HepG2 (cell line): Measurements from ENCODE around the gene RCAN2. TPM values are rescaled to one million over a fixed set of nuclear protein-coding genes. Genes with fewer than 3 reads are reported as not detected.
"Not testable (repeated sequence)": the region's sequence is repeated elsewhere in the genome, so short reads cannot be mapped to it uniquely, and the experiment has no call there.

Source experiments
- ATAC-seq: fragments of 200-7000 bp; cut with Tn5 transposase; 3 replicates; pipeline ENCODE4 v1.9.1; 2020; ENCODE audit warnings: mild to moderate bottlenecking, moderate library complexity
- BruUV-seq: library from RNA; stranded (reverse); fragments of 400-500 nt; replicated peaks from 2 replicates; lab custom pipeline; 2021; lab: Mats Ljungman, UMichigan
- CTCF ChIA-PET: fragments of 300-600 bp; formaldehyde crosslinking; extraction: SDS; loops from one replicate; lab custom pipeline; 2021; ENCODE audit warnings: low total read pairs, inconsistent platforms, low intra/inter-chr PET ratio; lab: Yijun Ruan, JAX
- POLR2A ChIA-PET: fragments of 350-600 bp; sonication (Branson Sonifier 250); formaldehyde crosslinking; loops from one replicate; lab custom pipeline; 2020; ENCODE audit warnings: antibody characterized with exemption, inconsistent platforms; lab: Yijun Ruan, JAX
- DNase-seq: peaks from one replicate; pipeline ENCODE4 v3.0.0-alpha.2; 2015; ENCODE audit warnings: low spot score
- FAIRE-seq: peaks from 3 replicates; lab custom pipeline; 2011; peaks lifted over from hg19 to GRCh38; lab: Jason Lieb, UNC
- H2AFZ ChIP-seq: one replicate; pipeline ENCODE4 v1.6.1; 2011; ENCODE audit warnings: low read length, inconsistent platforms
- H3K27ac ChIP-seq: fragments of 300-600 bp; 3 replicates; pipeline ENCODE4 v1.8.0; 2011; ENCODE audit warnings: mixed run types, mild to moderate bottlenecking, mixed read lengths, low read length, inconsistent platforms; ENCODE audit not compliant: insufficient read depth; ENCODE audit errors: extremely low read length
- H3K27me3 ChIP-seq, 2 experiments: fragments of 200-600 bp in 1 of 2; 2 replicates in 1 of 2; 3 replicates in 1 of 2; pipeline versions ENCODE4 v1.6.0 to v1.8.0; 2011; ENCODE audit warnings: low read length in 2 of 2, mild to moderate bottlenecking in 2 of 2, moderate library complexity in 2 of 2, inconsistent platforms in 1 of 2; ENCODE audit not compliant: insufficient read depth in 2 of 2, control insufficient read depth in 1 of 2
- H3K36me3 ChIP-seq, 2 experiments: fragments of 200-600 bp in 1 of 2; replicated peaks in 1 of 2; 2 replicates in 1 of 2; 3 replicates in 1 of 2; pipeline versions ENCODE4 v1.5.1 to v1.8.0; 2011; ENCODE audit warnings: low read length in 2 of 2, inconsistent platforms in 1 of 2; ENCODE audit not compliant: insufficient read depth in 2 of 2, control insufficient read depth in 1 of 2
- H3K4me1 ChIP-seq: 2 replicates; pipeline ENCODE4 v1.5.1; 2012; ENCODE audit warnings: low read length, inconsistent platforms; ENCODE audit not compliant: insufficient read depth
- H3K4me2 ChIP-seq: 2 replicates; pipeline ENCODE4 v1.6.0; 2011; ENCODE audit warnings: low read depth, low read length, inconsistent platforms
- H3K4me3 ChIP-seq, 3 experiments: fragments of 200-600 bp in 1 of 3; sonication (generic), shearing (Covaris generic) in 1 of 3; replicated peaks in 1 of 3; 2 replicates each; pipeline ENCODE4 v1.5.1; 2011 to 2016; ENCODE audit warnings: low read length in 3 of 3, inconsistent platforms in 2 of 3, low read depth in 2 of 3, mild to moderate bottlenecking in 2 of 3, control low read depth in 1 of 3, mixed read lengths in 1 of 3; ENCODE audit not compliant: insufficient read depth in 1 of 3
- H3K79me2 ChIP-seq: one replicate; pipeline ENCODE4 v1.6.1; 2011; ENCODE audit warnings: low read length, inconsistent platforms; ENCODE audit not compliant: insufficient read depth
- H3K9ac ChIP-seq: 2 replicates; pipeline ENCODE4 v1.6.0; 2011; ENCODE audit warnings: mild to moderate bottlenecking, low read depth, low read length, inconsistent platforms; ENCODE audit not compliant: insufficient read depth
- H3K9me3 ChIP-seq: 2 replicates; pipeline ENCODE4 v1.5.1; 2012; ENCODE audit warnings: mild to moderate bottlenecking, low read length
- H4K20me1 ChIP-seq: 2 replicates; pipeline ENCODE4 v1.6.0; 2011; ENCODE audit warnings: inconsistent platforms, mild to moderate bottlenecking, low read length, moderate library complexity; ENCODE audit not compliant: insufficient read depth
- CAMTA2 ChIP-seq: sonication (generic); formaldehyde crosslinking; IDR thresholded peaks from 2 replicates; pipeline ENCODE4 v1.4.0; 2020; ENCODE audit warnings: mild to moderate bottlenecking, missing genetic modification reagents, borderline replicate concordance
- CBX5 ChIP-seq: sonication (generic); formaldehyde crosslinking; IDR thresholded peaks from 2 replicates; pipeline ENCODE4 v1.4.0; 2020; ENCODE audit warnings: missing genetic modification reagents, borderline replicate concordance
- ELK4 ChIP-seq: sonication (generic); formaldehyde crosslinking; IDR thresholded peaks from 2 replicates; pipeline ENCODE4 v1.9.0; 2021; ENCODE audit warnings: missing genetic modification reagents, borderline replicate concordance
- HINFP ChIP-seq: sonication (generic); formaldehyde crosslinking; IDR thresholded peaks from 2 replicates; pipeline ENCODE4 v1.4.0; 2020; ENCODE audit warnings: low read depth, mild to moderate bottlenecking, missing genetic modification reagents
- NFRKB ChIP-seq: fragments of 450-650 bp; IDR thresholded peaks from 2 replicates; pipeline ENCODE4 v1.6.1; 2017
- RELA ChIP-seq: sonication (generic); formaldehyde crosslinking; IDR thresholded peaks from 2 replicates; pipeline ENCODE4 v1.4.0; 2020; ENCODE audit warnings: missing genetic modification reagents
- SOX5 ChIP-seq: IDR thresholded peaks from 2 replicates; pipeline ENCODE4 v1.6.1; 2016; ENCODE audit warnings: borderline replicate concordance
- TBX2 ChIP-seq: sonication (generic); formaldehyde crosslinking; IDR thresholded peaks from 2 replicates; pipeline ENCODE4 v1.5.0; 2020; ENCODE audit warnings: missing genetic modification reagents, mild to moderate bottlenecking, borderline replicate concordance
- THRA ChIP-seq: sonication (generic); formaldehyde crosslinking; IDR thresholded peaks from 2 replicates; pipeline ENCODE4 v1.4.0; 2020; ENCODE audit warnings: missing genetic modification reagents, borderline replicate concordance
- ZNF333 ChIP-seq: sonication (generic); formaldehyde crosslinking; IDR thresholded peaks from 2 replicates; pipeline ENCODE4 v1.4.0; 2020; ENCODE audit warnings: mild to moderate bottlenecking, missing genetic modification reagents, borderline replicate concordance
- ZNF607 ChIP-seq: sonication (generic); formaldehyde crosslinking; IDR thresholded peaks from 2 replicates; pipeline ENCODE4 v1.5.1; 2020; ENCODE audit warnings: missing genetic modification reagents, mild to moderate bottlenecking, borderline replicate concordance
- ZNF850 ChIP-seq: sonication (generic); formaldehyde crosslinking; conservative IDR thresholded peaks from 2 replicates; pipeline ENCODE4 v1.9.0; 2021; ENCODE audit warnings: mild to moderate bottlenecking, missing genetic modification reagents
- WGBS: methylation state at CpG from one replicate; pipeline ENCODE4 v1.1.6; 2017; ENCODE audit warnings: low lambda C conversion rate; 5-methylcytosine and 5-hydroxymethylcytosine counted together
- in situ Hi-C: cut with HindIII; loops from 2 replicates; pipeline ENCODE4 v1.10.0; 2017; ENCODE audit warnings: low pct_unique_long_range_greater_than_20kb; ENCODE audit not compliant: extremely low pct_ligation_motif_present
- intact Hi-C: fragments of 100-400 bp; cut with micrococcal nuclease; formaldehyde crosslinking; loops from one replicate; pipeline ENCODE4 v1.10.0; 2022; ENCODE audit not compliant: unreplicated experiment
- polyA plus RNA-seq, 8 experiments: library from polyadenylated mRNA; depleted of rRNA in 3 of 8; stranded (reverse) in 7 of 8; unstranded in 1 of 8; fragments of >200 nt; fragmentation: Illumina TruSeq in 4 of 8; extraction: Trizol in 4 of 8; gene quantifications; 2 replicates each; pipeline versions ENCODE4 v1.2.1 to v1.2.3, GENCODE V29; 2011 to 2016; ENCODE audit warnings: low read depth in 4 of 8, missing spikeins in 1 of 8, mixed read lengths in 1 of 8; ENCODE audit not compliant: insufficient read depth in 1 of 8
- total RNA-seq, 5 experiments: library from RNA; depleted of rRNA; stranded (reverse); fragments of >200 nt; fragmentation: Illumina TruSeq; extraction: Trizol; gene quantifications; 2 replicates each; pipeline ENCODE4 v1.2.3, GENCODE V29; 2016; ENCODE audit warnings: low read depth in 1 of 5

The RCAN2 gene
- total and polyA plus RNA-seq, 2 of the 13 experiments (the other 11 are each of a cell fraction or from before 2014, with no cell fraction given): not detected

GRCh38 chr6:46407776-46408530, 83.3 kb downstream of the RCAN2 start (continued):
- TF ChIP-seq ZNF333 (CRISPR knock-in tag): no peak

DNA sequence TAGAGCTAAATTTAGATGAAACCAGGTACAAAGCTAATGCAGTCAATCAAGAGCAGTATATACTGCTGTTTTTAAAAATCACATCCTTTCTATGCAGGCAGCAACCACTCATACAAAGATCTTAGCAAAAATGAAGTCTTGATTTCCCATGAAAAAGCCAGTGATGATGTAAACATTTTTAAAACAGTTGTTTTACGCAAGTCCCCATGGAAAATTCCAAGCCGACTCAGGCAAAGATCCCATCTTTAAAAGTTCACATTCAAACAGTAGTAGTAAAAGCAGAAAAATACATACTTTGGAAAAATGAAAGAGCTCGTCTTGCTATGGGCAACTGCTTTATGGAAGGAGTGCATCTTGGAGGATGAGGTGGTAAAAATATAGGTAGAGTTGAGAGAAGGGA, 84.0 kb downstream of the RCAN2 start:
- Histone ChIP-seq H4K20me1 (no peaks in the 10 kb centered on the region), H3K4me3 (no peak overlapping the region), H3K27ac (no peak overlapping the region), H3K4me2 (no peak overlapping the region), H3K36me3 (no peaks in the 10 kb centered on the region), H3K27me3 (no peaks in the 10 kb centered on the region), H3K9ac (no peak overlapping the region), H3K79me2 (no peaks in the 10 kb centered on the region), H3K9me3 (no peaks in the 10 kb centered on the region), H3K4me1 (no peaks in the 10 kb centered on the region), H2AFZ (no peak overlapping the region)
- intact Hi-C loops (no loop called here), in situ Hi-C loops (no loop called here)
- DNase-seq: no peak
- ChIA-PET POLR2A (no interaction called here), CTCF (no interaction called here)
- TF ChIP-seq CBX5 (CRISPR knock-in tag) (no peak), SOX5 (CRISPR knock-in tag) (no peak), HINFP (CRISPR knock-in tag) (no peak), ELK4 (no peak), ZNF850 (CRISPR knock-in tag) (no peak), CAMTA2 (CRISPR knock-in tag) (no peak), NFRKB (no peak), TBX2 (CRISPR knock-in tag) (no peak), THRA (CRISPR knock-in tag) (no peak), ZNF607 (CRISPR knock-in tag) (no peak), RELA (no peak)
- WGBS: 2% methylated on average over 3 of the region's 3 CpGs
- FAIRE-seq: no peak
- BruUV-seq: no TSS peak
- ATAC-seq: no peak

DNA sequence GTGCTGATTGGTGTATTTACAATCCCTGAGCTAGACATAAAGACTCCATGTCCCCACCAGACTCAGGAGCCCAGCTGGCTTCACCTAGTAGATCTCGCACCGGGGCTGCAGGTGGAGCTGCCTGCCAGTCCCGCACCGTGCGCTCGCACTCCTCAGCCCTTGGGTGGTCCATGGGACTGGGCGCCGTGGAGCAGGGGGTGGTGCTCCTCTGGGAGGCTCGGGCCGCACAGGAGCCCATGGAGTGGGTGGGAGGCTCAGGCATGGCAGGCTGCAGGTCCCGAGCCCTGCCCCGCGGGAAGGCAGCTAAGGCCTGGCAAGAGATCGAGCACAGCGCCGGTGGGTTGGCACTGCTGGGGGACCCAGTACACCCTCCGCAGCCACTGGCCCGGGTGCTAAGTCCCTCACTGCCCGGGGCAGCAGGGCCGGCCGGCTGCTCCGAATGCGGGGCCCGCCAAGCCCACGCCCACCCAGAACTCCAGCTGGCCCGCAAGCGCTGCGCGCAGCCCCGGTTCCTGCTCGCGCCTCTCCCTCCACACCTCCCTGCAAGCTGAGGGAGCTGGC, 85.5 kb downstream of the RCAN2 start:
- H4K20me1 ChIP-seq, DNase-seq, in situ Hi-C loops, H3K79me2 ChIP-seq, POLR2A ChIA-PET, H3K9ac ChIP-seq, H3K9me3 ChIP-seq, CTCF ChIA-PET, H3K27me3 ChIP-seq, FAIRE-seq, ATAC-seq, H3K27ac ChIP-seq, H2AFZ ChIP-seq, H3K4me1 ChIP-seq, H3K36me3 ChIP-seq, H3K4me2 ChIP-seq, BruUV-seq, H3K4me3 ChIP-seq, intact Hi-C loops: not testable (repeated sequence)
- 60% methylated on average over 5 of the region's 32 CpGs for WGBS
